K562 (cell line): ENCODE data around the gene MANEAL. TPM values are rescaled to one million over a fixed set of nuclear protein-coding genes. Genes with fewer than 3 reads are reported as not detected.
A peak's percentile ranks its signal among the peaks of the same experiment; 100 is the strongest.

Experiments used
- ESRRA ChIP-seq: fragments of 450-650 bp; IDR thresholded peaks from 2 replicates; pipeline ENCODE4 v1.6.1; 2014; ENCODE audit warnings: low read depth, mild to moderate bottlenecking, moderate library complexity, borderline replicate concordance
- RAD21 ChIP-seq, 2 experiments: fragments of 250-450 bp in 1 of 2; fragments of 450-650 bp in 1 of 2; sonication (Bioruptor Pico) in 1 of 2; formaldehyde crosslinking in 1 of 2; IDR thresholded peaks in 1 of 2; conservative IDR thresholded peaks in 1 of 2; 2 replicates each; pipeline versions ENCODE4 v1.4.0 to v1.8.0; 2020 to 2022; ENCODE audit warnings: mild to moderate bottlenecking in 2 of 2, moderate library complexity in 1 of 2
- SIRT6 ChIP-seq: IDR thresholded peaks from one replicate; pipeline ENCODE4 v1.6.1; 2012; ENCODE audit warnings: low read depth, mild to moderate bottlenecking, control low read depth, inconsistent platforms, low read length, moderate library complexity
- polyA plus RNA-seq, 8 experiments: library from polyadenylated mRNA; depleted of rRNA in 4 of 8; stranded (reverse) in 5 of 8; unstranded in 3 of 8; fragments of >200 nt; fragmentation: Nextera tagmentation in 2 of 8; fragmentation: Illumina TruSeq in 1 of 8; extraction: Ambion mirVana in 2 of 8; extraction: Trizol in 1 of 8; gene quantifications; 2 replicates each; pipeline versions ENCODE4 v1.2.1 to v1.2.3, GENCODE V29; 2011 to 2014; ENCODE audit warnings: inconsistent platforms in 1 of 8, missing spikeins in 1 of 8
- total RNA-seq, 7 experiments: library from RNA; depleted of rRNA in 6 of 7; stranded (reverse); fragments of >200 nt in 6 of 7; fragmentation: Illumina TruSeq in 2 of 7; extraction: Trizol in 2 of 7; gene quantifications; 2 replicates each; pipeline versions ENCODE4 v1.2.1 to v1.2.3, GENCODE V29; 2011 to 2021; ENCODE audit warnings: low replicate concordance in 1 of 7
- TF ChIP-seq, protein P1 (sequence below), 2 experiments: fragments of 450-650 bp; formaldehyde crosslinking in 1 of 2; IDR thresholded peaks; 2 replicates each; pipeline versions ENCODE4 v1.4.0 to v1.6.1; 2014 to 2020; ENCODE audit warnings: mild to moderate bottlenecking in 2 of 2, borderline replicate concordance in 1 of 2, low read depth in 1 of 2
- TF ChIP-seq, protein P2 (sequence below), 3 experiments: IDR thresholded peaks in 2 of 3; conservative IDR thresholded peaks in 1 of 3; 2 replicates each; pipeline ENCODE4 v1.5.1; 2011 to 2012; ENCODE audit warnings: low read length in 3 of 3, mild to moderate bottlenecking in 3 of 3, control low read depth in 2 of 3, improper control_type of control experiment in 1 of 3, inconsistent platforms in 1 of 3, low read depth in 1 of 3, mixed read lengths in 1 of 3, moderate library complexity in 1 of 3; ENCODE audit not compliant: insufficient read depth in 2 of 3

MANEAL gene
- total and polyA plus RNA-seq, 9 of the 15 experiments (the other 6 are each of a cell fraction or from before 2014, with no cell fraction given) = 0.37 to 3.2 (median 1.2) TPM

DNA sequence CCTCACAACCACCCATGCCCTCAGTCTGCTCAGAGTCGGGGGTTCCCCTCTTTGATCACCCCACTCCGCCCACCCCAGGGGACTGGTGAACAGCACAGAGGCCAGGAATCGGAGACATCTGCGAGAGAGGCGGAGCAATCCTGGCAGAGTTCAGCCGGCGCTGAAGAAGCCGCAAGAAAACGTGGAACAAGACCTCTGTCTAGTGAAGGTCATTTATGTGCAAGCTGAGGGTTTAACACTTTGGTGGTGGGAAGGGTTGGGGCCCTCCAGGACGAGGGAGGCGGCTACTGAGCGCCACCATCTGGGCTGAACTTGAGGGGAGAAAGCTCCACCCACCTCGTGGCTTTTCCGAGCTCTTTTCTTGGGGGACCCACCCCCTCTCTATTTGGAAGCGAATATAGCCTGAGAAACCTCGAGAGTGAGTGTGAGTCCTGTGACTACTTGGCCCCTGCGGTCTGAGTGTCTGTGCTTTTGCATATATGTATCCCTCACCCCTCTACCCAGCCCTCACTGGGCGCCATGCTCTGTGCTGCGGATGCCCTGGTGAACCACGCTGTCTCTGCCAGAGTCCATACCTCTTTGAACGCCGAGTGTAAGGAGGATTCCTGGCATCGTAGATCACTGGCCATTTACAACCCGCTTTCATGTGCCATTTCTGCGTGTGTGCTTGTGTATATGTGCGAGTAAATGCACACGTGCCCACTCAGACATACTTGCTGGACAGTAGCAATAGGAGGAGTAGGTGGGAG, 27.6 kb upstream of the MANEAL start (continued):
- TF ChIP-seq, protein P1, sequence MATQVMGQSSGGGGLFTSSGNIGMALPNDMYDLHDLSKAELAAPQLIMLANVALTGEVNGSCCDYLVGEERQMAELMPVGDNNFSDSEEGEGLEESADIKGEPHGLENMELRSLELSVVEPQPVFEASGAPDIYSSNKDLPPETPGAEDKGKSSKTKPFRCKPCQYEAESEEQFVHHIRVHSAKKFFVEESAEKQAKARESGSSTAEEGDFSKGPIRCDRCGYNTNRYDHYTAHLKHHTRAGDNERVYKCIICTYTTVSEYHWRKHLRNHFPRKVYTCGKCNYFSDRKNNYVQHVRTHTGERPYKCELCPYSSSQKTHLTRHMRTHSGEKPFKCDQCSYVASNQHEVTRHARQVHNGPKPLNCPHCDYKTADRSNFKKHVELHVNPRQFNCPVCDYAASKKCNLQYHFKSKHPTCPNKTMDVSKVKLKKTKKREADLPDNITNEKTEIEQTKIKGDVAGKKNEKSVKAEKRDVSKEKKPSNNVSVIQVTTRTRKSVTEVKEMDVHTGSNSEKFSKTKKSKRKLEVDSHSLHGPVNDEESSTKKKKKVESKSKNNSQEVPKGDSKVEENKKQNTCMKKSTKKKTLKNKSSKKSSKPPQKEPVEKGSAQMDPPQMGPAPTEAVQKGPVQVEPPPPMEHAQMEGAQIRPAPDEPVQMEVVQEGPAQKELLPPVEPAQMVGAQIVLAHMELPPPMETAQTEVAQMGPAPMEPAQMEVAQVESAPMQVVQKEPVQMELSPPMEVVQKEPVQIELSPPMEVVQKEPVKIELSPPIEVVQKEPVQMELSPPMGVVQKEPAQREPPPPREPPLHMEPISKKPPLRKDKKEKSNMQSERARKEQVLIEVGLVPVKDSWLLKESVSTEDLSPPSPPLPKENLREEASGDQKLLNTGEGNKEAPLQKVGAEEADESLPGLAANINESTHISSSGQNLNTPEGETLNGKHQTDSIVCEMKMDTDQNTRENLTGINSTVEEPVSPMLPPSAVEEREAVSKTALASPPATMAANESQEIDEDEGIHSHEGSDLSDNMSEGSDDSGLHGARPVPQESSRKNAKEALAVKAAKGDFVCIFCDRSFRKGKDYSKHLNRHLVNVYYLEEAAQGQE (IDR thresholded peaks at IDR 0.05; ENCODE audit: borderline replicate concordance) = peak; percentile 42
- TF ChIP-seq, protein P1 (CRISPR knock-in tag; IDR thresholded peaks at IDR 0.05; ENCODE audit: low read depth) = no peak
- TF ChIP-seq ESRRA (peak; percentile 33; the same call in 1 of the 2 replicates), RAD21 (CRISPR knock-in tag; conservative IDR thresholded peaks at IDR 0.05 in 1 of 2, IDR thresholded peaks at IDR 0.05 in 1 of 2) (peak in 1 of 2 experiments; percentile 59; a peak in 2 of 4 replicates), SIRT6 (no peak)
- TF ChIP-seq, protein P2, sequence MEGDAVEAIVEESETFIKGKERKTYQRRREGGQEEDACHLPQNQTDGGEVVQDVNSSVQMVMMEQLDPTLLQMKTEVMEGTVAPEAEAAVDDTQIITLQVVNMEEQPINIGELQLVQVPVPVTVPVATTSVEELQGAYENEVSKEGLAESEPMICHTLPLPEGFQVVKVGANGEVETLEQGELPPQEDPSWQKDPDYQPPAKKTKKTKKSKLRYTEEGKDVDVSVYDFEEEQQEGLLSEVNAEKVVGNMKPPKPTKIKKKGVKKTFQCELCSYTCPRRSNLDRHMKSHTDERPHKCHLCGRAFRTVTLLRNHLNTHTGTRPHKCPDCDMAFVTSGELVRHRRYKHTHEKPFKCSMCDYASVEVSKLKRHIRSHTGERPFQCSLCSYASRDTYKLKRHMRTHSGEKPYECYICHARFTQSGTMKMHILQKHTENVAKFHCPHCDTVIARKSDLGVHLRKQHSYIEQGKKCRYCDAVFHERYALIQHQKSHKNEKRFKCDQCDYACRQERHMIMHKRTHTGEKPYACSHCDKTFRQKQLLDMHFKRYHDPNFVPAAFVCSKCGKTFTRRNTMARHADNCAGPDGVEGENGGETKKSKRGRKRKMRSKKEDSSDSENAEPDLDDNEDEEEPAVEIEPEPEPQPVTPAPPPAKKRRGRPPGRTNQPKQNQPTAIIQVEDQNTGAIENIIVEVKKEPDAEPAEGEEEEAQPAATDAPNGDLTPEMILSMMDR (IDR thresholded peaks at IDR 0.05 in 2 of 3, conservative IDR thresholded peaks at IDR 0.05 in 1 of 3; ENCODE audit: insufficient read depth in 2 of 3, low read depth in 1 of 3, low read length in 3 of 3) = peak; percentile 56 to 62 (median 61)
